Upper lobe of left lung (tissue), 6 donors: ENCODE results near the gene FOXJ1. TPM values are rescaled to one million over a fixed set of nuclear protein-coding genes. Genes with fewer than 3 reads are reported as not detected.

Experiments used
- ATAC-seq, 2 donors: fragments of 200-7000 bp; cut with Tn5 transposase; one replicate each; pipeline ENCODE4 v1.9.1; 2022; ENCODE audit warnings: mild to moderate bottlenecking in 2 of 2, moderate library complexity in 2 of 2; ENCODE audit not compliant: low FRiP score in 2 of 2
- DNase-seq, 2 donors: peaks; one replicate each; pipeline ENCODE4 v3.0.0-alpha.2; 2019 to 2020
- H3K27ac ChIP-seq, 4 donors: fragments of 200-600 bp; sonication (generic); one replicate each; pipeline ENCODE4 v1.5.1; 2016 to 2019
- H3K27me3 ChIP-seq, 4 donors: fragments of 200-600 bp; sonication (generic); one replicate each; pipeline ENCODE4 v1.5.1; 2017 to 2019
- H3K36me3 ChIP-seq, 4 donors: fragments of 200-600 bp; sonication (generic); one replicate each; pipeline ENCODE4 v1.5.1; 2016 to 2019
- H3K4me1 ChIP-seq, 4 donors: fragments of 200-600 bp; sonication (generic); one replicate each; pipeline ENCODE4 v1.5.1; 2018 to 2019
- H3K4me3 ChIP-seq, 4 donors: fragments of 200-600 bp; sonication (generic); one replicate each; pipeline ENCODE4 v1.5.1; 2017 to 2019; ENCODE audit warnings: mild to moderate bottlenecking in 2 of 4, moderate library complexity in 1 of 4
- H3K9me3 ChIP-seq, 4 donors: fragments of 200-600 bp; sonication (generic); one replicate each; pipeline ENCODE4 v1.5.1; 2018 to 2019
- CTCF ChIP-seq, 6 experiments: fragments of 450-650 bp in 4 of 6; fragments of 200-600 bp in 2 of 6; sonication (generic) in 2 of 6; IDR thresholded peaks; one replicate each; pipeline ENCODE4 v1.5.1; 2016 to 2019; ENCODE audit warnings: antibody characterized with exemption in 6 of 6
- EP300 ChIP-seq, 4 donors: sonication (generic); formaldehyde crosslinking; IDR thresholded peaks; one replicate each; pipeline ENCODE4 v1.5.1; 2017; ENCODE audit warnings: antibody characterized with exemption in 4 of 4, control low read depth in 2 of 4
- POLR2A ChIP-seq, 4 donors: fragments of 450-650 bp; IDR thresholded peaks; one replicate each; pipeline ENCODE4 v1.5.1; 2016 to 2017; ENCODE audit warnings: antibody characterized with exemption in 4 of 4, mild to moderate bottlenecking in 2 of 4
- POLR2AphosphoS5 ChIP-seq, 2 donors: sonication (generic); formaldehyde crosslinking; IDR thresholded peaks; one replicate each; pipeline ENCODE4 v1.5.1; 2017; ENCODE audit warnings: antibody characterized with exemption in 2 of 2
- WGBS, 2 donors: methylation state at CpG; one replicate each; pipeline ENCODE4 v1.1.5; 2017 to 2018; 5-methylcytosine and 5-hydroxymethylcytosine counted together
- total RNA-seq, 6 donors: library from RNA; depleted of rRNA in 4 of 6; stranded (reverse); fragments of >200 nt in 4 of 6; gene quantifications; one replicate each; pipeline versions ENCODE4 v1.1.0 to v1.2.1, GENCODE V29; 2016 to 2021
- donor health status: DM: no; HTN: no; CAD: no; lungs with moderate emphysema.
- donor health status: DM: no; HTN: yes; CAD: no; lungs with severe emphysema.

Gene FOXJ1
- total RNA-seq, 6 donors from 2014 or later = 3.3 to 86.6 (median 32.2) TPM

- peaks cover 6 to 11% (median 8%) of the 10 kb centered on the region in 4 donors for H3K4me1 ChIP-seq
- DNase-seq (no peak), ATAC-seq (no peak)
- no peak overlapping the region for H3K27ac ChIP-seq
- no peak overlapping the region for H3K4me3 ChIP-seq
- H3K36me3 ChIP-seq = no peaks in the 10 kb centered on the region
- WGBS, 2 donors = 85 to 87% methylated on average over 17 to 19 of the region's 19 CpGs
- H3K9me3 ChIP-seq = no peaks in the 10 kb centered on the region
- TF ChIP-seq CTCF (IDR thresholded peaks at IDR 0.05) (no peak), EP300 (IDR thresholded peaks at IDR 0.05) (no peak), POLR2AphosphoS5 (IDR thresholded peaks at IDR 0.05) (no peak), POLR2A (IDR thresholded peaks at IDR 0.05) (no peak)
- no peaks in the 10 kb centered on the region for H3K27me3 ChIP-seq
Observed at GRCh38 chr17:76119409-76120371, 21.4 kb downstream of the FOXJ1 start.

GRCh38 chr17:76115138-76115754 lies 25.8 kb downstream of the FOXJ1 start:
- no peak for DNase-seq
- Histone ChIP-seq H3K27me3 (no peaks in the 10 kb centered on the region), H3K36me3 (no peaks in the 10 kb centered on the region), H3K9me3 (no peaks in the 10 kb centered on the region), H3K4me1 (no peaks in the 10 kb centered on the region), H3K4me3 (no peak overlapping the region), H3K27ac (no peak overlapping the region)
- ATAC-seq = no peak
- no peak for TF ChIP-seq EP300 (IDR thresholded peaks at IDR 0.05)
- no peak for TF ChIP-seq POLR2A (IDR thresholded peaks at IDR 0.05)
- no peak for TF ChIP-seq POLR2AphosphoS5 (IDR thresholded peaks at IDR 0.05)
- no peak for TF ChIP-seq CTCF (IDR thresholded peaks at IDR 0.05)
- WGBS, 2 donors = 90 to 92% methylated on average over 7 of the region's 7 CpGs

GRCh38 chr17:76111956-76112355 lies 29.1 kb downstream of the FOXJ1 start:
- Histone ChIP-seq H3K27ac (no peak overlapping the region), H3K27me3 (no peaks in the 10 kb centered on the region), H3K4me3 (no peak overlapping the region), H3K9me3 (no peaks in the 10 kb centered on the region), H3K36me3 (no peaks in the 10 kb centered on the region), H3K4me1 (no peaks in the 10 kb centered on the region)
- DNase-seq (no peak), ATAC-seq (no peak)
- WGBS, 2 donors = 73 to 81% methylated on average over 2 of the region's 2 CpGs
- TF ChIP-seq CTCF (IDR thresholded peaks at IDR 0.05) (no peak), POLR2A (IDR thresholded peaks at IDR 0.05) (no peak), POLR2AphosphoS5 (IDR thresholded peaks at IDR 0.05) (no peak), EP300 (IDR thresholded peaks at IDR 0.05) (no peak)

GRCh38 chr17:76107509-76107908 lies 33.5 kb downstream of the FOXJ1 start:
- ATAC-seq = no peak
- Histone ChIP-seq H3K36me3 (no peaks in the 10 kb centered on the region), H3K4me3 (no peak overlapping the region), H3K27ac (no peak overlapping the region), H3K9me3 (no peaks in the 10 kb centered on the region), H3K27me3 (no peaks in the 10 kb centered on the region), H3K4me1 (peaks cover 9 to 16% (median 10%) of the 10 kb centered on the region in 4 donors)
- no peak for DNase-seq
- TF ChIP-seq EP300 (IDR thresholded peaks at IDR 0.05) (no peak), POLR2A (IDR thresholded peaks at IDR 0.05) (no peak), POLR2AphosphoS5 (IDR thresholded peaks at IDR 0.05) (no peak), CTCF (IDR thresholded peaks at IDR 0.05) (no peak)
- WGBS, 2 donors = 80 to 81% methylated on average over 6 of the region's 6 CpGs
